GM18909 (cell line): ENCODE measurements around the gene CDH6.

Source experiments
- ATAC-seq: cut with Tn5 transposase; IDR thresholded peaks from one replicate; pipeline ENCODE4 v1.9.1; 2021; ENCODE audit warnings: mild to moderate bottlenecking; ENCODE audit not compliant: unreplicated experiment, poor library complexity

Gene CDH6

GRCh38 chr5:31364881-31365636 lies 171.6 kb downstream of the CDH6 start:
- ATAC-seq = no peak

- ATAC-seq = no peak
Observed at GRCh38 chr5:31365776-31366175, 172.3 kb downstream of the CDH6 start.

- ATAC-seq = no peak
Observed at GRCh38 chr5:31366941-31367340, 173.5 kb downstream of the CDH6 start.

- no peak for ATAC-seq
Observed at GRCh38 chr5:31372124-31372523, 178.6 kb downstream of the CDH6 start.

- no peak for ATAC-seq
Observed at GRCh38 chr5:31375999-31376720, 182.7 kb downstream of the CDH6 start.

GRCh38 chr5:31377274-31377946 lies 183.9 kb downstream of the CDH6 start:
- no peak for ATAC-seq

- ATAC-seq = no peak
Observed at GRCh38 chr5:31378136-31378535, 184.7 kb downstream of the CDH6 start.
